ENCODE data around the gene CHCHD3.

CHCHD3 gene

DNA sequence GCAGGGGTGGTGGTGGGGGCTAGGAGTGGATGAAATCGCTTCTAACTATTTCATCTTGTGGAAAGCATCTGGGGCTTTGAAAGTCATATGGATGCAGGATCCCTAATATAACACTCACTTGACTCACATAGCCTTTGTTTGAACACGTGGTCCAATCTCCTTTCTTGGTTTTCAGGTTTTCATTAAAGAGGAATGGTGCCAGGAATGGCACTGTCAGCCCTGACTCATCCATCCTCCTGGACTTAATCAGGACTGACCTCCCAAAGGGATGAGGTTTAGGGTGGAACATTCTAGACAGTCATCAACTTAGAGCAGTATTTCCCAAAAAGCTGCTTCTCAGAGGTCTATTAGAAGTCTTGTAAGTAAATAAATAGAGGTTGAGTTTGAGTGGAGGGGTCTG is 343.6 kb downstream of the CHCHD3 start:
- no peak overlapping the region for H3K27ac ChIP-seq (ENCODE audit: low read depth, low read length)
- H3K4me3 ChIP-seq (ENCODE audit: low read length), result no peak overlapping the region
- H3K4me1 ChIP-seq (ENCODE audit: control insufficient read depth, insufficient read depth, low read length), result no peaks in the 10 kb centered on the region
- no peak overlapping the region for H3K9ac ChIP-seq (ENCODE audit: low read length)
- H3K36me3 ChIP-seq (ENCODE audit: control insufficient read depth, insufficient read depth, low read length), result no peaks in the 10 kb centered on the region
- peaks cover 3% of the 10 kb centered on the region for H3K27me3 ChIP-seq (ENCODE audit: control insufficient read depth, insufficient read depth, low read length)

- no peaks in the 10 kb centered on the region for H3K4me1 ChIP-seq (ENCODE audit: control insufficient read depth, insufficient read depth, low read length)
- H3K4me3 ChIP-seq (ENCODE audit: low read length), result no peak overlapping the region
- no peak overlapping the region for H3K9ac ChIP-seq (ENCODE audit: low read length)
- no peaks in the 10 kb centered on the region for H3K36me3 ChIP-seq (ENCODE audit: control insufficient read depth, insufficient read depth, low read length)
- peaks cover 3% of the 10 kb centered on the region for H3K27me3 ChIP-seq (ENCODE audit: control insufficient read depth, insufficient read depth, low read length)
- H3K27ac ChIP-seq (ENCODE audit: low read depth, low read length), result no peak overlapping the region
Measured at GRCh38 chr7:132735476-132735875, 346.4 kb downstream of the CHCHD3 start.

All from rectal smooth muscle tissue (tissue), 1 donor.